K562 (cell line): ENCODE data around the gene FASN. TPM values are rescaled to one million over a fixed set of nuclear protein-coding genes. Genes with fewer than 3 reads are reported as not detected.

Experiments used
- ATAC-seq: fragments of 200-7000 bp; cut with Tn5 transposase; 3 replicates; pipeline ENCODE4 v1.9.1; 2020; ENCODE audit warnings: moderate library complexity
- BruUV-seq: library from RNA; stranded (reverse); fragments of 400-500 nt; replicated peaks from 2 replicates; lab custom pipeline; 2021; lab: Mats Ljungman, UMichigan
- CTCF ChIA-PET: fragments of 300-600 bp; formaldehyde crosslinking; extraction: SDS; loops from one replicate; lab custom pipeline; 2021; ENCODE audit warnings: low intra/inter-chr PET ratio; lab: Yijun Ruan, JAX
- POLR2A ChIA-PET: fragments of 300-600, 350-650 bp; sonication (Branson Sonifier 250); formaldehyde crosslinking; extraction: SDS; loops from one replicate; lab custom pipeline; 2021; ENCODE audit warnings: antibody characterized with exemption, inconsistent platforms; lab: Yijun Ruan, JAX
- DNase-seq, 4 experiments: peaks; one replicate each; pipeline versions ENCODE4 v3.0.0 to v3.0.0-alpha.2; 2011 to 2018; ENCODE audit warnings: low spot score in 3 of 4, mixed read lengths in 3 of 4; ENCODE audit errors: extremely low read depth in 1 of 4
- FAIRE-seq: peaks from 2 replicates; lab custom pipeline; 2011; peaks lifted over from hg19 to GRCh38; lab: Jason Lieb, UNC
- H2AFZ ChIP-seq: 2 replicates; pipeline ENCODE4 v1.6.0; 2011; ENCODE audit warnings: low read depth, low read length, control low read depth, inconsistent platforms
- H3K27ac ChIP-seq: fragments of 200-600 bp; 3 replicates; pipeline ENCODE4 v1.8.0; 2011; ENCODE audit warnings: low read depth, mild to moderate bottlenecking, control low read depth, inconsistent platforms, low read length, moderate library complexity, mixed read lengths; ENCODE audit errors: extremely low read depth
- H3K27me3 ChIP-seq, 2 experiments: fragments of 300-600 bp in 1 of 2; 2 replicates in 1 of 2; 3 replicates in 1 of 2; pipeline versions ENCODE4 v1.6.0 to v1.8.0; 2011; ENCODE audit warnings: inconsistent platforms in 2 of 2, low read length in 2 of 2, mild to moderate bottlenecking in 1 of 2, mixed read lengths in 1 of 2, moderate library complexity in 1 of 2; ENCODE audit not compliant: control insufficient read depth in 2 of 2, insufficient read depth in 2 of 2
- H3K36me3 ChIP-seq: fragments of 300-600 bp; 3 replicates; pipeline ENCODE4 v1.8.0; 2011; ENCODE audit warnings: mild to moderate bottlenecking, low read length, inconsistent platforms; ENCODE audit not compliant: control insufficient read depth, insufficient read depth
- H3K4me1 ChIP-seq, 2 experiments: fragments of 200-600 bp in 1 of 2; replicated peaks in 1 of 2; 2 replicates in 1 of 2; 3 replicates in 1 of 2; pipeline versions ENCODE4 v1.5.1 to v1.8.0; 2011; ENCODE audit warnings: inconsistent platforms in 2 of 2, low read length in 2 of 2, mild to moderate bottlenecking in 1 of 2, mixed read lengths in 1 of 2, moderate library complexity in 1 of 2; ENCODE audit not compliant: control insufficient read depth in 2 of 2, insufficient read depth in 2 of 2
- H3K4me2 ChIP-seq: 2 replicates; pipeline ENCODE4 v1.6.1; 2011; ENCODE audit warnings: low read length, control low read depth, inconsistent platforms, mixed read lengths; ENCODE audit not compliant: insufficient read depth
- H3K4me3 ChIP-seq: fragments of 200-600 bp; sonication (generic), shearing (Covaris generic); 2 replicates; pipeline ENCODE4 v1.5.1; 2016; ENCODE audit warnings: control low read depth, inconsistent platforms
- H3K79me2 ChIP-seq: fragments of 200-600 bp; 3 replicates; pipeline ENCODE4 v1.8.0; 2011; ENCODE audit warnings: low read length, inconsistent platforms; ENCODE audit not compliant: control insufficient read depth, insufficient read depth
- H3K9ac ChIP-seq, 2 experiments: 2 replicates each; pipeline versions ENCODE4 v1.6.0 to v1.6.1; 2011; ENCODE audit warnings: low read depth in 2 of 2, low read length in 2 of 2, control low read depth in 1 of 2, inconsistent platforms in 1 of 2, mild to moderate bottlenecking in 1 of 2, mixed read lengths in 1 of 2; ENCODE audit not compliant: insufficient read depth in 1 of 2
- H3K9me1 ChIP-seq: one replicate; pipeline ENCODE4 v1.6.0; 2011; ENCODE audit warnings: inconsistent platforms, mild to moderate bottlenecking, low read length, moderate library complexity; ENCODE audit not compliant: control insufficient read depth, insufficient read depth
- H3K9me3 ChIP-seq: replicated peaks from 2 replicates; pipeline ENCODE4 v1.5.1; 2011; ENCODE audit warnings: low read depth, low read length, inconsistent platforms; ENCODE audit not compliant: control insufficient read depth, insufficient read depth
- H4K20me1 ChIP-seq: replicated peaks from 2 replicates; pipeline ENCODE4 v1.6.1; 2011; ENCODE audit warnings: low read length, inconsistent platforms, mixed read lengths; ENCODE audit not compliant: control insufficient read depth, insufficient read depth
- CHD1 ChIP-seq: fragments of 200-600 bp; sonication (generic); IDR thresholded peaks from one replicate; pipeline ENCODE4 v1.6.1; 2012; ENCODE audit warnings: mild to moderate bottlenecking, moderate library complexity, low read length, inconsistent platforms
- FOS ChIP-seq: IDR thresholded peaks from 3 replicates; pipeline ENCODE4 v1.6.1; 2011; ENCODE audit not compliant: insufficient read length; ENCODE audit errors: extremely low read depth
- HNRNPL ChIP-seq: fragments of 200-400 bp; formaldehyde crosslinking; IDR thresholded peaks from 2 replicates; pipeline ENCODE4 v1.6.1; 2017; ENCODE audit warnings: low read depth, mild to moderate bottlenecking, low read length
- MTA3 ChIP-seq: fragments of 450-650 bp; formaldehyde crosslinking; IDR thresholded peaks from 2 replicates; pipeline ENCODE4 v1.6.1; 2017; ENCODE audit warnings: mild to moderate bottlenecking, borderline replicate concordance
- MXI1 ChIP-seq: IDR thresholded peaks from 2 replicates; pipeline ENCODE4 v1.6.1; 2011; ENCODE audit warnings: low read depth, mild to moderate bottlenecking, improper control_type of control experiment, low read length
- PHF8 ChIP-seq: fragments of 200-600 bp; sonication (generic); IDR thresholded peaks from 2 replicates; pipeline ENCODE4 v1.6.1; 2012; ENCODE audit warnings: mixed run types, mild to moderate bottlenecking, inconsistent platforms, low read length, moderate library complexity, borderline replicate concordance
- PTBP1 ChIP-seq: fragments of 200-400 bp; formaldehyde crosslinking; IDR thresholded peaks from 2 replicates; pipeline ENCODE4 v1.6.1; 2017; ENCODE audit warnings: low read depth, low read length
- RAD21 ChIP-seq, 2 experiments: fragments of 250-450 bp in 1 of 2; fragments of 450-650 bp in 1 of 2; sonication (Bioruptor Pico) in 1 of 2; formaldehyde crosslinking in 1 of 2; IDR thresholded peaks in 1 of 2; conservative IDR thresholded peaks in 1 of 2; 2 replicates each; pipeline versions ENCODE4 v1.4.0 to v1.8.0; 2020 to 2022; ENCODE audit warnings: mild to moderate bottlenecking in 2 of 2, moderate library complexity in 1 of 2
- RBFOX2 ChIP-seq: fragments of 200-400 bp; formaldehyde crosslinking; IDR thresholded peaks from 2 replicates; pipeline ENCODE4 v1.6.1; 2017; ENCODE audit warnings: low read depth, mild to moderate bottlenecking, low read length, moderate library complexity
- SRSF3 ChIP-seq: fragments of 200-400 bp; formaldehyde crosslinking; IDR thresholded peaks from 2 replicates; pipeline ENCODE4 v1.6.1; 2016; ENCODE audit warnings: mild to moderate bottlenecking, low read length, moderate library complexity; ENCODE audit not compliant: insufficient read depth
- TAF1 ChIP-seq: IDR thresholded peaks from 2 replicates; pipeline ENCODE4 v1.6.1; 2011; ENCODE audit warnings: mild to moderate bottlenecking, low read length, moderate library complexity; ENCODE audit not compliant: insufficient read depth, control insufficient read depth, severe bottlenecking; ENCODE audit errors: extremely low read depth
- TGIF2 ChIP-seq: sonication (generic); formaldehyde crosslinking; IDR thresholded peaks from 2 replicates; pipeline ENCODE4 v1.8.1; 2022; ENCODE audit warnings: mild to moderate bottlenecking, missing genetic modification reagents, moderate library complexity
- ZBTB1 ChIP-seq: sonication (generic); formaldehyde crosslinking; IDR thresholded peaks from 2 replicates; pipeline ENCODE4 v1.8.1; 2023; ENCODE audit warnings: missing genetic modification reagents, low read depth, mild to moderate bottlenecking, borderline replicate concordance
- WGBS: fragments of 100-300 bp; shearing (Covaris generic); methylation state at CpG from one replicate; pipeline ENCODE4 v1.1.6; 2016; ENCODE audit warnings: low coverage, mixed read lengths; ENCODE audit not compliant: insufficient coverage; ENCODE audit errors: missing lambda C conversion rate; 5-methylcytosine and 5-hydroxymethylcytosine counted together
- in situ Hi-C: fragments of 300-500 bp; cut with MboI; formaldehyde crosslinking; loops from 4 replicates; pipeline ENCODE4 v1.15.0; 2018; ENCODE audit warnings: inconsistent platforms, mixed read lengths
- intact Hi-C: fragments of 100-400 bp; cut with micrococcal nuclease; formaldehyde crosslinking; loops from 2 replicates; pipeline ENCODE4 v1.14.2; 2022
- polyA plus RNA-seq, 8 experiments: library from polyadenylated mRNA; depleted of rRNA in 4 of 8; stranded (reverse) in 5 of 8; unstranded in 3 of 8; fragments of >200 nt; fragmentation: Nextera tagmentation in 2 of 8; fragmentation: Illumina TruSeq in 1 of 8; extraction: Ambion mirVana in 2 of 8; extraction: Trizol in 1 of 8; gene quantifications; 2 replicates each; pipeline versions ENCODE4 v1.2.1 to v1.2.3, GENCODE V29; 2011 to 2014; ENCODE audit warnings: inconsistent platforms in 1 of 8, missing spikeins in 1 of 8
- total RNA-seq, 7 experiments: library from RNA; depleted of rRNA in 6 of 7; stranded (reverse); fragments of >200 nt in 6 of 7; fragmentation: Illumina TruSeq in 2 of 7; extraction: Trizol in 2 of 7; gene quantifications; 2 replicates each; pipeline versions ENCODE4 v1.2.1 to v1.2.3, GENCODE V29; 2011 to 2021; ENCODE audit warnings: low replicate concordance in 1 of 7
- TF ChIP-seq, protein P1 (sequence below): sonication (generic); formaldehyde crosslinking; IDR thresholded peaks from 2 replicates; pipeline ENCODE4 v1.5.0; 2020; ENCODE audit warnings: missing genetic modification reagents
- TF ChIP-seq, protein P2 (sequence below), 2 experiments: fragments of 250-450 bp in 1 of 2; fragments of 450-650 bp in 1 of 2; sonication (Bioruptor Pico) in 1 of 2; IDR thresholded peaks; 2 replicates each; pipeline versions ENCODE4 v1.6.1 to v1.8.0; 2016 to 2021; ENCODE audit warnings: mild to moderate bottlenecking in 2 of 2, moderate library complexity in 2 of 2, missing compliant biosample characterization in 1 of 2, missing genetic modification characterization in 1 of 2
- TF ChIP-seq, protein P3 (sequence below): sonication (generic); formaldehyde crosslinking; IDR thresholded peaks from 2 replicates; pipeline ENCODE4 v1.8.1; 2022; ENCODE audit warnings: missing genetic modification reagents

Gene FASN
- total and polyA plus RNA-seq, 9 of the 15 experiments (the other 6 are each of a cell fraction or from before 2014, with no cell fraction given), result 0.15 to 663 (median 49.9) TPM

DNA sequence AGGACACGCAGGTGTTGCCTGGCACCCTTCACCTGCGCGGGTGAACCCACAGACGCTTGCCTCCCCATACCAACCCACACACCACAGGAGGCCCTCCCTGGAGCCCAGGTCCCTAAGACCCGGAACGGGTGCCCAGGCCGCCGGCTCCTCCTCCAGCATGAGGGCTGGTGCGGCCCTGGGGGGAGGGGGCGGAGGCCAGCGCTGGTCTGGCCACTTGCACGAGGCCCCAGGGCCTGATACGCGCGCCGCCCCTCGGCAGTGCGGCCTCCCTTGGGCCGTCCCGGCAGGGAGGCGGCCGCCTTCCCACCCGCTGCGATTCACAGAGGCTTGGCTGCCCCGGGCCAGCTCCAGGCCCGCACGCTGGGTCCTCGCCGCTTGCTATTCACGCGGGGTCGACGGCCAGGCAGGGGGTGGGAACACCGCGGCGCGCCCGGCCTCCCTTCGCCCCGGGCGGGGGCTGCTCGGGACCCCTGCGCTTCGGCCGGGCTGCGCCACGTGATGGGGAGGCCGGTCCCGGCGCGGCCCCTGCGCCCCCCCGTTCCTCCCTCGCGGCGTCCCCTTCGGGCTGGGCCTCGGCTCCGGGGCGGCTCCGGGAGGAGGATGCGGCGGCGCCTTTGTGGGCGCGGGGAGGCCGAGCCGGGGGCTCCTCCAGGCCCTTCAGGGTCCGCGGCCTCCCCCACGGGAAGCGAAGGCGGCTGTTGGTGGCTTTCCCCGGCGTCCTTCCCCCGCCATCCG, 685 bp downstream of the FASN start:
- 2% methylated on average over 45 of the region's 77 CpGs for WGBS
- H3K4me1 ChIP-seq, result peaks cover 30 to 89% of the 10 kb centered on the region in 2 experiments
- no peaks in the 10 kb centered on the region for H3K9me1 ChIP-seq
- in situ Hi-C loops, result no loop called here
- peak overlapping the region; percentile 95 to 100 for H3K9ac ChIP-seq
- ChIA-PET CTCF (no interaction called here), POLR2A (interaction anchor here (0.6 to 2.0 kb wide), 8 partner anchors 8 to 104 kb away, joined by 3 to 16 read pairs (median 4); no protein-coding TSS in a partner anchor)
- TSS peak; percentile 63 for BruUV-seq
- intact Hi-C loops, result loop anchor here (5.0 kb wide), 1 partner anchor 65 kb away; the partner anchor contains the start of gene RAC3
- peaks cover 65% of the 10 kb centered on the region for H3K79me2 ChIP-seq
- peaks cover 25% of the 10 kb centered on the region for H4K20me1 ChIP-seq
- FAIRE-seq (no peak), ATAC-seq (peak; percentile 57), DNase-seq (peak; percentile 71 to 75 (median 72))
- H3K27me3 ChIP-seq, result no peaks in the 10 kb centered on the region
- no peak overlapping the region; the same call in 1 of the 2 replicates for H2AFZ ChIP-seq
- H3K36me3 ChIP-seq, result peaks cover 51% of the 10 kb centered on the region
- H3K27ac ChIP-seq, result peak overlapping the region; percentile 94
- peak overlapping the region; percentile 78 for H3K4me2 ChIP-seq
- no peaks in the 10 kb centered on the region for H3K9me3 ChIP-seq
- H3K4me3 ChIP-seq, result peak overlapping the region; percentile 97
- TF ChIP-seq SRSF3, result 0 out of 2 replicates have a peak, but pooled peaks have one; percentile 22
- 0 out of 4 replicates have a peak, but pooled peaks of 1 of the 2 experiments have one; percentile 4 for TF ChIP-seq RAD21 (CRISPR knock-in tag; conservative IDR thresholded peaks at IDR 0.05 in 1 of 2, IDR thresholded peaks at IDR 0.05 in 1 of 2)
- TF ChIP-seq, protein P1, sequence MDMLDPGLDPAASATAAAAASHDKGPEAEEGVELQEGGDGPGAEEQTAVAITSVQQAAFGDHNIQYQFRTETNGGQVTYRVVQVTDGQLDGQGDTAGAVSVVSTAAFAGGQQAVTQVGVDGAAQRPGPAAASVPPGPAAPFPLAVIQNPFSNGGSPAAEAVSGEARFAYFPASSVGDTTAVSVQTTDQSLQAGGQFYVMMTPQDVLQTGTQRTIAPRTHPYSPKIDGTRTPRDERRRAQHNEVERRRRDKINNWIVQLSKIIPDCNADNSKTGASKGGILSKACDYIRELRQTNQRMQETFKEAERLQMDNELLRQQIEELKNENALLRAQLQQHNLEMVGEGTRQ (CRISPR knock-in tag), result 0 out of 2 replicates have a peak, but pooled peaks have one; percentile 14
- TF ChIP-seq PTBP1, result peak; percentile 24; the same call in 1 of the 2 replicates
- no peak for TF ChIP-seq FOS
- TF ChIP-seq MTA3, result peak; percentile 61; the same call in 1 of the 2 replicates
- TF ChIP-seq TGIF2 (CRISPR knock-in tag), result peak; percentile 12; the same call in 1 of the 2 replicates
- TF ChIP-seq, protein P2, sequence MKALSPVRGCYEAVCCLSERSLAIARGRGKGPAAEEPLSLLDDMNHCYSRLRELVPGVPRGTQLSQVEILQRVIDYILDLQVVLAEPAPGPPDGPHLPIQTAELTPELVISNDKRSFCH (CRISPR knock-in tag; IDR thresholded peaks at IDR 0.05), result no peak
- TF ChIP-seq, protein P2 (tag; IDR thresholded peaks at IDR 0.05), result no peak
- TF ChIP-seq MXI1, result 0 out of 2 replicates have a peak, but pooled peaks have one; percentile 16
- peak; percentile 93 for TF ChIP-seq HNRNPL
- TF ChIP-seq PHF8, result peak; percentile 10; the same call in 1 of the 2 replicates
- TF ChIP-seq, protein P3, sequence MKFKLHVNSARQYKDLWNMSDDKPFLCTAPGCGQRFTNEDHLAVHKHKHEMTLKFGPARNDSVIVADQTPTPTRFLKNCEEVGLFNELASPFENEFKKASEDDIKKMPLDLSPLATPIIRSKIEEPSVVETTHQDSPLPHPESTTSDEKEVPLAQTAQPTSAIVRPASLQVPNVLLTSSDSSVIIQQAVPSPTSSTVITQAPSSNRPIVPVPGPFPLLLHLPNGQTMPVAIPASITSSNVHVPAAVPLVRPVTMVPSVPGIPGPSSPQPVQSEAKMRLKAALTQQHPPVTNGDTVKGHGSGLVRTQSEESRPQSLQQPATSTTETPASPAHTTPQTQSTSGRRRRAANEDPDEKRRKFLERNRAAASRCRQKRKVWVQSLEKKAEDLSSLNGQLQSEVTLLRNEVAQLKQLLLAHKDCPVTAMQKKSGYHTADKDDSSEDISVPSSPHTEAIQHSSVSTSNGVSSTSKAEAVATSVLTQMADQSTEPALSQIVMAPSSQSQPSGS (CRISPR knock-in tag), result peak; percentile 45; the same call in 1 of the 2 replicates
- TF ChIP-seq ZBTB1 (CRISPR knock-in tag), result peak; percentile 20; the same call in 1 of the 2 replicates
- peak; percentile 82 for TF ChIP-seq RBFOX2
- TF ChIP-seq TAF1, result peak; percentile 36
- TF ChIP-seq CHD1, result peak; percentile 32
